ENCODE results near the gene AP1G2.
A peak's percentile ranks its signal among the peaks of the same experiment; 100 is the strongest.

Gene AP1G2

GRCh38 chr14:23562822-23563472, 4.6 kb downstream of the AP1G2 start:
- in situ Hi-C loops (cut with MboI; ENCODE audit: low pct_unique_long_range_greater_than_20kb, low sequenced_read_pairs) = loop anchor here (10.0 kb wide), 1 partner anchor 88 kb away; no protein-coding TSS in a partner anchor
- DNase-seq = peak; percentile 70

- no peak for DNase-seq
- in situ Hi-C loops (cut with MboI; ENCODE audit: low pct_unique_long_range_greater_than_20kb, low sequenced_read_pairs) = loop anchor here (10.0 kb wide), 1 partner anchor 87 kb away; no protein-coding TSS in a partner anchor
These were observed 5.4 kb downstream of the AP1G2 start for GRCh38 chr14:23561873-23562821.

DNA sequence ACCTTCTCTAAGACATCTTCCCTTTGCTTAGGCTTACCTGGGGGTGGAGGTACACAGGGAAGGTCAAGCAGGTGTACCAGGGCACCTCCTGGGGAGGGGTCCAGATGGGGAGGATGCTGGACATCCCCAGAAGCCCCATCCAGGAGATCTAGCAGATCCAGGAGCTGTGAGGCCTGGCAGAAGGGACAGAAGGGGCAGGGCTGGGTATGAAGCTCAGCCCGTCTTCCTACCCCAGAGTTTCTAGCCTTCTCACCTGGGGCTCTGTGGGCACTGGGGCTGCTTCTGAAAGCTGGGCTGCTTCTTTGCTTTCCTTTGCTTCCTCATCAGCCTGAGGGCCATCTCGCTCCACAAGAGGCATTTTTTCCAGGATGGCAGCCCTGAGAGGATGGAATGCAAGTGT, 6.3 kb downstream of the AP1G2 start:
- DNase-seq = no peak
- in situ Hi-C loops (cut with MboI; ENCODE audit: low pct_unique_long_range_greater_than_20kb, low sequenced_read_pairs) = loop anchor here (10.0 kb wide), 1 partner anchor 86 kb away; no protein-coding TSS in a partner anchor

DNA sequence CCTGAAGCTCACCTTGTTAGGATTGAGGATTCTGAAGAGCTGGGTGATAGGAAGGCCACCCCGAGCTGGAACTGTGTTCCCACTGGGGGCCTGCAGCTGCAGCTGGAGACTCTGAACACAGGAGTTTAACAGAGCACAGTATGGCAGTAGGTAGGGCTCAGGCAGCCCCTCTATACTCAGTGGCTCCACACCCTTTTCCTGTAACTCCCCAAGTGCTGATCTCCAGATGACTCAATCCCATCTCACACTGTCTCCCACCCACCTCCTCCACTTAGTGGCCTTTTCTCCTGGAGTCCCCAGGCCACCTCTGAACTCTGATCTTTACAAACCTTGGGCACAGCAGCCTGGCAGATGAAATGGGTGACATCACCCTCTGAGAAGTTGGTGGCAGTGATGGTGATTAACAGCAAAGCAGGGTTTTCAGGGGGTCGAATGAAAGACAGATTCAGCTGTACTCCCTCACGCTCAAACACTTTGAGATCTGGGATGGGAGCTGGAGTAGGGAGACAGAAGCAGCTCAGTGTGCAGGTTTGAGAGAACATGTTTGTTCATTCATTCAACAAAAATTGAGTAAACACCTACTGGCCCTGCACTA, 7.6 kb downstream of the AP1G2 start:
- DNase-seq = no peak
- in situ Hi-C loops (cut with MboI; ENCODE audit: low pct_unique_long_range_greater_than_20kb, low sequenced_read_pairs) = loop anchor here (10.0 kb wide), 1 partner anchor 85 kb away; no protein-coding TSS in a partner anchor

DNA sequence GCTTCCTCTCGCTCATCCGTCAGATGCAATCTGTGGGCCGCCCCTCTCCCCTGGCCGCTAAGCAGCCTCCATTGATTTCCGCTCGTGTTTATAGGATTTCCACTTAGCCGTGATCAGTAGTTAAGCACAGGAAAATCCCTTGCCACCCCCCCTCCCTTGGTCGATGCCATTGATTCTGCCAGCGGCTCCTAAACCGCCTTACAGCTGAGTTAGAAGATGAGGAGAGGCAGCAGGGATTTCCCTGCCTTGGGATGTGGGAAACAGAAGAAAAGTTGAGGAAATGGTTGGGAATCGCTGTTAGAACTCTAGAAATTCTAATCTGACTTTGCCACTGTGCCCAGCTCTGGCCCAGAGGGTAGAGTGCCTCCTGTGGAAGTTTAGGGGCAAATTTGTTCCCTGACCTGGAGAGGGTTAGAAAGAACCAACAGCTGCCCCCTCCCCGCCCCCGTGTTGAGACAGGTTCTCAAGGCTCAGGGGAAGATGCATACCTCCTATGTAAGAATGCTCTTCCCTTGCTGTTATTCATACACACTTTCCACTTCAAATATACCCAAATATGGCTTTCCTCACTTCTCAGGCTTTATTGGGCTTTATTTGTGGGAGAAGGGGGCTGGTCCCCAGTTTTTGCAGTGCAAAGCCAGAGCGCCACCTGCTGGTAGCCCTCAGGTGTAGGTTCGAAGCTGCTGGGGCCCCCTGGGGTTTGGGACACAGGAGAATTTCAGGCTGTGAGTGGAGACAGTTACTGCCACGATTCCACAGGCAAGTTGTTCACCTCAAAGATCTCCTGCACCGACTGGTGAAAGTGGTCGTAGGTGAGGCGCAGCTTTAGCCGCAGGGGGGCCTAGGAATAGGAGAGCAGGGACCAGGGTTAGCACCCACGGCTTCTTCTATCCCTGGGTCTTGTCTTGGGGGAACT, 8.3 kb downstream of the AP1G2 start:
- peak; percentile 66 for DNase-seq
- in situ Hi-C loops (cut with MboI; ENCODE audit: low pct_unique_long_range_greater_than_20kb, low sequenced_read_pairs) = no loop called here

GRCh38 chr14:23558346-23559009, 9.1 kb downstream of the AP1G2 start:
- no peak for DNase-seq
- in situ Hi-C loops (cut with MboI; ENCODE audit: low pct_unique_long_range_greater_than_20kb, low sequenced_read_pairs) = no loop called here

GRCh38 chr14:23557946-23558345, 9.6 kb downstream of the AP1G2 start:
- DNase-seq = no peak
- in situ Hi-C loops (cut with MboI; ENCODE audit: low pct_unique_long_range_greater_than_20kb, low sequenced_read_pairs) = no loop called here

- DNase-seq = no peak
- in situ Hi-C loops (cut with MboI; ENCODE audit: low pct_unique_long_range_greater_than_20kb, low sequenced_read_pairs) = no loop called here
These were observed 10.1 kb downstream of the AP1G2 start for GRCh38 chr14:23557521-23557920.

DNA sequence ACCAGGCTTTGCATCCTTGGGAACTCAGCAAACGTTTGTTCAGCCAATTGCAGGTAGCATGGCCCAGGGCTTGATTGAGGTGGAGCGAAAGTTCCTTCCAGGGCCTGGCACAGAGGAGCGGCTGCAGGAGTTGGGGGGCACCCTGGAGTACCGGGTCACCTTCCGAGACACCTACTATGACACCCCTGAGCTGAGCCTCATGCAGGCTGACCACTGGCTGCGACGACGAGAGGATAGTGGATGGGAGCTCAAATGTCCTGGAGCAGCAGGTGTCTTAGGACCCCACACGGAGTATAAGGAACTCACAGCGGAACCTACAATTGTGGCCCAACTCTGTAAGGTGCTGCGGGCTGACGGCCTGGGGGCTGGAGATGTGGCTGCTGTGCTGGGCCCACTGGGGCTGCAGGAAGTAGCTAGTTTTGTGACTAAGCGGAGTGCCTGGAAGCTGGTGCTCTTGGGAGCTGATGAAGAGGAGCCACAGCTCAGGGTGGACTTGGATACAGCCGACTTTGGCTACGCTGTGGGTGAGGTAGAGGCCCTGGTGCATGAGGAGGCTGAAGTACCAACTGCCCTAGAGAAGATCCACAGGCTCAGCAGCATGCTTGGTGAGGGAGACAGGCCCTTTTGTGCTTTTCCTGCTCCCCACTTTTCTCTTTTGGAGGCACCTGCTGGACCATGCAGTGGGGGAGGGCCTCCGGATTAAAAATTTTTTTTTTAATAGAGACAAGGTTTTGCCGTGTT, 10.7 kb downstream of the AP1G2 start:
- DNase-seq = peak; percentile 28
- in situ Hi-C loops (cut with MboI; ENCODE audit: low pct_unique_long_range_greater_than_20kb, low sequenced_read_pairs) = no loop called here

DNA sequence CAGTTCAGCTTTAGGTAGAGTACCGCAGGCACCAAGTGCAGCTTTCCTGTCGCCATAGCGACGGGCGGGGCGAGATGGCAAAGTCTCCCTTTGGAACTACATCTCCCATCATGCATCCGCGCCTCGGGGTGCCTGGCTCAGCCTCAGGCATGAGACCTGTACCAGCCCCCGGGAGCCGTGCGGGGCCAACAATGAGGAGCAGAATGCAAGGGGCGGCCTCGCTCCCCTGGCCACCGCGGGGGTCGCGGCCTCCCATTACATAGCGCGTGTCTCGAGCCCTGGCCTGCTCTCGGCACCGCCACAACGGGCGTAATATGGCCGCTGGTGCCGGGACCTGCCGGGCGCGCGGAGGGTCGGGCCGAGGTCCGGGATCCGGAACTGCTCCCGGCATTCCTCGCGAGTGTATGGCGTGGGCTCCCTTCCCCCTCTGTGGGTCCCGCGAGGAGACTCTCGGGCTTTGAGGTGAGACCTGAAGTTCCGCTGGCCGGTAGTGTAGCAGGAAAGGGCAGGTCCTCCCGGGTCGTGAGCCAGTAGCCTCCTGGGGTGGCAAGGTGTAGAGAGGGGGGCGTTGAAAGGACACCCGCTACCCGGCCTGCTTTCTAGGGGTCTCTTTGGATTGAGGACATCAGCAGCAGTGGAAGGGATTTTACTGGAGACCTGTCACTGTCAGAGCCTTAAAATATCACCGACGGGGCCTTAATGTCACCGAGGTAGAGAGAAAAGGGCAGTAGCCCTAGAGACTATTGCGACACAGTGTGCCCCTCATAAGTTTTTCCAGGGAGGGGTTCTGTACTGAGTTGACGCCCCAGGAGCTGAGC, 11.5 kb downstream of the AP1G2 start, which contains the start of gene THTPA:
THTPA (plus strand) TSS at position 390 of the 818 bp plus-strand sequence. CDS start 487 bp downstream, outside the sequence.
- peak; percentile 92 for DNase-seq
- in situ Hi-C loops (cut with MboI; ENCODE audit: low pct_unique_long_range_greater_than_20kb, low sequenced_read_pairs) = no loop called here

DNA sequence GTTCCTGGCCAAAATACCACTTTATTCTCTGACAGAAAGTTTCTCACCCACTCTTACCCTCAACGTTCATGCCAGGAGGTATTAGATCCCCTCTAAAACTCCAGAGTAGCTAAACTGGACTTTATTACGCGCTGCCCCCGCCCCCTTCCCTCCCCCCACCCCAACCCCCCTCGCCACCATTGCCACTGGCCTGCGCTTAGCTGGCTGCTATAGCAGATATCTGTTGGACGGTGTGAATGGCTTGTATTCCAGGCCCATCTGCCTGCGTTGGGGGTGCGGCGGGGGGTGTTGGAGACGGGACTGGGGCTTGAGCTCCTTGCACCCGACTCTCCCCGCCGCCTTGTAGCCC, 12.1 kb downstream of the AP1G2 start:
- in situ Hi-C loops (cut with MboI; ENCODE audit: low pct_unique_long_range_greater_than_20kb, low sequenced_read_pairs) = no loop called here
- DNase-seq = no peak

DNA sequence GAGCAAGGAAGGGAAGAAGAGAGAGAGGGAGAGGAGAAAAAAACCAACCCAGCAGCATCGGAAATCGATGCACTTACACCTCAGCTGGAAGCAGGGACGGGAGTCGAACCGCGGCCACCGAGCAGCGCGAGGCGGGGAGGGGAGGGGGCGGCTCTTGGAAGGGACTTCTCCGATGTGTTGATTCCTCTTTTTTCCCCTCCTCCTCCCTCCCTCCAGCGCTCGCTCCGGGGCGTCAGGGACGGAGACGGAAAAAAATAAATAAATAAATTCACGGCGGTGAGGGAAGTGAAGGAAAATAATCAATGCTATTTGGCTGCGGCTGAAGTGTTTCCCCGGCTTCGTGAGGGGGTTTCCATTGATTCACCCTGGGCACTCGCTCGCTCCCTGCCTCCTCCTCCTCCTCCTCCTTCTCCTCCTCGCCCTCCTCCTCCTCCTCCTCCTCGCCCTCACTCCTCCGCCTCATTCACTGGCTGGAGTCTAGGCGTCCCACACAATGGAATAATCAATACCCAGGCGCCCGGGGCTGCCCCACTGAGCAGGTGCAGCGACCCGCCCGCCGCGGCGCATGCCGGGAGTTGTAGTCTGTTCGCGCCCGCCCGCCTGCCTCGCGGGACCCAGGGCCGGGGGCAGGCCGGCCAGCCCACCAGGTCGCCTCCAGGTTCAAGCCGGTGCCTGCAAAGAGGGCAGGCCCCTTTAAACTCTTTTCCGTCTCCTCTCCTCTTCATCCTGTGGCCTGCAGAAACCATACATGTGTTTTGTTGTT, 16.1 kb downstream of the AP1G2 start, which contains the start of gene ZFHX2:
ZFHX2 (minus strand) TSS at position 500 of the 763 bp plus-strand sequence. CDS start 16,440 bp downstream, outside the sequence.
- DNase-seq = peak; percentile 86
- in situ Hi-C loops (cut with MboI; ENCODE audit: low pct_unique_long_range_greater_than_20kb, low sequenced_read_pairs) = no loop called here

GRCh38 chr14:23550812-23551265, 16.8 kb downstream of the AP1G2 start:
- in situ Hi-C loops (cut with MboI; ENCODE audit: low pct_unique_long_range_greater_than_20kb, low sequenced_read_pairs) = no loop called here
- DNase-seq = no peak

DNA sequence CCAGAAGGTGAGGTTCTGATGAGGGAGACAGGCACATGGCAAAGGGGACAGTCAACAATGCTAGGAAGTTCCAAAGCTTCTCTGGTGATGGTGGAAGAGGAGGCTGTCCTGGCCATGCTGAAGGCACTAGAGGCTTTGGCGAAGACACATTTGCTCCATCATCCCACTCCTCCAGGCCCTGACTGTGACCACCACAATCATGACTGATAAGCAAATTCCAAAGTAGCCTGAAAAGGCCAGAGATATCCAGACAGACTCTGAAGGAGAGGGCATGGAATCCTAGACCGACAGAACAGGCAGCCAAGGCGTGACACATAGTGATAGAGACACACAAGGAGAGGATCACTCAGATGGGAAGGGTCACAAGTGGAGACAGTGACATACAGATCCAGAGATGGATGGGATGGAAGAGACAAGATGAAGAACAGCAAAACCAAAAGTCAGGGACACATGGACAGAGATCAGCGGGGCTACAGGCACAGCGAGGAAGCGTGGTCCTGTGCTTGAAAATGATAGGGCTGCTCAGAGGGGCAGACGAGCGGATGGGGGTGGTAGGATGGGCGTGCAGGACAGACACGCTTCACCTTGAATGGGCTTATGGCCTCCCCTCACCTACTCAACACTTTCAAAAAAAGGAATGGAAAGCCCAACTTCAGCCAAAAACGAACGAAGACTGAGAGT, 17.3 kb downstream of the AP1G2 start:
- in situ Hi-C loops (cut with MboI; ENCODE audit: low pct_unique_long_range_greater_than_20kb, low sequenced_read_pairs) = no loop called here
- no peak for DNase-seq

Measured in KBM-7 (cell line).